ENCODE results near the gene GRSF1.
A peak's percentile ranks its signal among the peaks of the same experiment; 100 is the strongest.
"Not testable (repeated sequence)": the region's sequence is repeated elsewhere in the genome, so short reads cannot be mapped to it uniquely, and the experiment has no call there.

Gene GRSF1

DNA sequence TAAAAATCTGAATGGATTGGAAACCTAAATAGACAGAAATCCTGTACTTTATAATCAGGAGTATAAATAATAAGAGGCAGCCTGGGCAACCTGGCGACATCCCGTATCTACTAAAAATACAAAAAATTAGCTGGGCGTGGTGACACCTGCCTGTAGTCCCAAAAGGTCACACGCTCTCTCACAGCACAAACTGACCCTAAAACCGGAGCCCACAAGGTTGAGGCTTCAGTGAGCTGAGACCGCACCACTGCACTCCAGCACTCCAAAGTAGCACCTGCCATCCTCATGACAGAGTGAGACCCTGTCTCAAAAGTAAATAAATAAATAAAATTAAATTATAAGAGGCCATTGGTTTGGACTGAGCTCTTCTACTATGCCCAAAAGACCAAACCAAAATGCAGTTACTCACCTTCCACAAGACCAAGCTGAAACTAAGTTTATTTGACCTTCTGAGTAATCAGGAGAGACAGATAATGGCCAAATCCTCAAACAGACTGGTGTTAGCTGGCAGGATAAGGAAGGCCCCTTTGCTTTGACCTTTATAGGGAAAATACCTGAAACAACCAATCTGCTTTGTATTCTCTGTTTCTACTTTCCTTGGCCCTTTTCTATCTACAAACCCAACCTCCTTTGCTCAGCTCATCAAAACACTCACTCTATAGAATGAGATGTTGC is 3.2 kb upstream of the GRSF1 start:
- no peak overlapping the region for H3K4me3 ChIP-seq (ENCODE audit: low read length)

DNA sequence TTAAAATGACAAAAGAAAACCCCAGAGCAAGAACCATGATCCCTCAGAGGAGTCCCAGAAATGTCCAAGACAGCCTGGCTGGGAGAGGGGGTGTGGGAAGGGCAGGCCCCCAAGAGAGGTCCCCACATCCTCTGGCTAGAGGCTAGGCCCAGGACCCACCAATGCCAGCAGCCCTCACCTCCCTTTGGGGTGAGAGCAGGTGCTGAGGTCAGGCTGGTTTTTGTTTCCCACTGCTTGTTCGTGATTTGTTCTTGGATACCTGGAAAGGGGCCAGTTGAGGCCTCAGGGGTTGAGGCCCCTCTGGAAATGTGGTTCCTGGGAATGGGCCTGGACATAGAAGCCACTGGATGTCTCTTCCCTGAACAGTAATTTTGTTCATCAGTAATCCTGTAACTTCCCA is 2.3 kb upstream of the GRSF1 start:
- no peak overlapping the region for H3K4me3 ChIP-seq (ENCODE audit: low read length)
- TF ChIP-seq ZNF274 (IDR thresholded peaks at IDR 0.05; ENCODE audit: low read depth, low read length): no peak

More for the DNA sequence above, 3.2 kb upstream of the GRSF1 start:
- no peak for TF ChIP-seq ZNF274 (IDR thresholded peaks at IDR 0.05; ENCODE audit: low read depth, low read length)

DNA sequence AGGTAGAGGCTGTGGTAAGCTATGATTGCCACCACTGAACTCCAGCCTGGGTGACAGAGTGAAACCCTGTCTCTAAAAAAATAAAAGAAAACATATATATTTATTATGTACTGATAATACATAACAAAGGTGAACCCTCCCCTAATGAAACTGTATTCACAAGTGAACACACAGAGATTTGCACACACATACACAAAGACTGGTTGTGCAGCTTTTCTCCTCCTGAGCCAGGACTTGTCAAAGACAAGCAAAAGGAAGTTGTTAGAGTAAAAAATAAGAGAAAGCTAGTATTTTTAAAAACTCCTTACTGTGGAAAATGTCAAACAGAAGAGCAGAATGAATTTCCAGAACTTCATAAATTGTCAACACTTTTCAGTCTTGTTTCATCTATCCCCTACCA is 1.5 kb upstream of the GRSF1 start:
- H3K4me3 ChIP-seq (ENCODE audit: low read length): no peak overlapping the region
- no peak for TF ChIP-seq ZNF274 (IDR thresholded peaks at IDR 0.05; ENCODE audit: low read depth, low read length)

GRCh38 chr4:70840631-70841030 is 941 bp upstream of the GRSF1 start:
- H3K4me3 ChIP-seq (ENCODE audit: low read length): not testable (repeated sequence)

DNA sequence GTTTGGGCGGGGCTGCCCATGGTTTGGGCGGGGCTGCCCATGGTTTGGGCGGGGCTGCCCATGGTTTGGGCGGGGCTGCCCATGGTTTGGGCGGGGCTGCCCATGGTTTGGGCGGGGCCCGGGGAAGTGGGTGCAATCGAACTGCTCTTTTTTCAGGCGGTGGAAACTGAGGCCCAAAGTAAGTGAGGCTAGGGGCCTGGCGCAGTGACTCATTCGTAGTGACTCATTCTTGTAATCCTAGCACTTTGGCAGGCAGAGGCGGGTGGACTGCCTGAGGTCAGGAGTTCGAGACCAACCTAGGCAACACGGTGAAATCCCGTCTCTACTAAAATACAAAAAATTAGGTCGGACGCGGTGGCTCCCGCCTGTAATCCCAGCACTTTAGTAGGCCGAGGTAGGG is 447 bp upstream of the GRSF1 start:
- H3K4me3 ChIP-seq (ENCODE audit: low read length): not testable (repeated sequence)

GRCh38 chr4:70838666-70839588 is 763 bp downstream of the GRSF1 start:
- peak overlapping the region; percentile 92 for H3K4me3 ChIP-seq (ENCODE audit: low read length)
- no peak for TF ChIP-seq ZNF274 (IDR thresholded peaks at IDR 0.05; ENCODE audit: low read depth, low read length)

- no peak for TF ChIP-seq ZNF274 (IDR thresholded peaks at IDR 0.05; ENCODE audit: low read depth, low read length)
- H3K4me3 ChIP-seq (ENCODE audit: low read length): peak overlapping the region; percentile 92
Measured at GRCh38 chr4:70838204-70838603, 1.5 kb downstream of the GRSF1 start.

DNA sequence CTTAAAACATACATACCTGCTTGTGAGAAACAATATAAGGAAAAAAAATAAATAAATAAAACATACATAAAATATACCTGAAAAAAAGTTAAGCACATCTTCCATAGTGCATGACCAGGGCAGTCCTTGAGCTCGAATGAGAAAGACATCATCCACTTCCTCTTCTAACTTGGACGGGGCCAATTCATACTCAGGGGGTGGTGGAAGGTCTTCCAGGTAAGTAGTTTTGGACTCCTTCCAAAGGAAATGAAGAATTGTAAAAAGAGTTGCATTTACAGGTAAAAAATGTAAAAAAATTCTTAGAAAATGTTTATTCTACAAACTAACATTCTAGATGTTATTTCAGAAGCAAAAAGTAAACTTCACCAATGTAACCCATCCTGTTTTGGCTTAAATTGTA is 3.6 kb downstream of the GRSF1 start:
- no peak for TF ChIP-seq ZNF274 (IDR thresholded peaks at IDR 0.05; ENCODE audit: low read depth, low read length)
- H3K4me3 ChIP-seq (ENCODE audit: low read length): no peak overlapping the region

- no peak for TF ChIP-seq ZNF274 (IDR thresholded peaks at IDR 0.05; ENCODE audit: low read depth, low read length)
- H3K4me3 ChIP-seq (ENCODE audit: low read length): no peak overlapping the region
Measured at GRCh38 chr4:70833675-70834074, 6.0 kb downstream of the GRSF1 start.

GRCh38 chr4:70831293-70831692 is 8.4 kb downstream of the GRSF1 start:
- no peak overlapping the region for H3K4me3 ChIP-seq (ENCODE audit: low read length)
- no peak for TF ChIP-seq ZNF274 (IDR thresholded peaks at IDR 0.05; ENCODE audit: low read depth, low read length)

GRCh38 chr4:70830054-70830453 is 9.6 kb downstream of the GRSF1 start:
- TF ChIP-seq ZNF274 (IDR thresholded peaks at IDR 0.05; ENCODE audit: low read depth, low read length): no peak
- H3K4me3 ChIP-seq (ENCODE audit: low read length): no peak overlapping the region

GRCh38 chr4:70829492-70829891 is 10.2 kb downstream of the GRSF1 start:
- no peak for TF ChIP-seq ZNF274 (IDR thresholded peaks at IDR 0.05; ENCODE audit: low read depth, low read length)
- no peak overlapping the region for H3K4me3 ChIP-seq (ENCODE audit: low read length)

- TF ChIP-seq ZNF274 (IDR thresholded peaks at IDR 0.05; ENCODE audit: low read depth, low read length): no peak
- no peak overlapping the region for H3K4me3 ChIP-seq (ENCODE audit: low read length)
Measured at GRCh38 chr4:70829015-70829414, 10.7 kb downstream of the GRSF1 start.

DNA sequence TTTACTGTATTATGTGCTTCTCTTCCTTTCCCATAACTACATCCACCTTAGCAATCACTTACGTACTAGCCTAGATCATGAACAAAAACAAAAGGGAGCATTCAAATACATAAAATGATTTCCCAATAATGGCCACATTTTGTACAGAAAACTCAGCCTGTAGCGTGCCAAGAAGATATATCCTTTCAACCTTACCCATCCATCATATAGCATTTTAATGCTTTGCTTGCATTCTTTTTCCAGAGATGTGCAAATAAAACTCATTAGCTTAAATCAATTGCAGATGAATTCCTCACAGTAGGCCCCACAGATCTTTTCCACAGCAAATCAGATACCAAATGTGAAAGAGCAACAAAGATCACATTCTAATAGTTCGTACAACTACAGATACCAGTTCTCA is 20.8 kb downstream of the GRSF1 start:
- TF ChIP-seq ZNF274 (IDR thresholded peaks at IDR 0.05; ENCODE audit: low read depth, low read length): no peak
- H3K4me3 ChIP-seq (ENCODE audit: low read length): no peak overlapping the region

- TF ChIP-seq ZNF274 (IDR thresholded peaks at IDR 0.05; ENCODE audit: low read depth, low read length): no peak
- no peak overlapping the region for H3K4me3 ChIP-seq (ENCODE audit: low read length)
Measured at GRCh38 chr4:70818173-70818855, 21.4 kb downstream of the GRSF1 start.
